GM18508 (cell line): Measurements from ENCODE around the gene PPP1R9A.
"Not testable (repeated sequence)": the region's sequence is repeated elsewhere in the genome, so short reads cannot be mapped to it uniquely, and the experiment has no call there.

Source experiments
- ATAC-seq: cut with Tn5 transposase; IDR thresholded peaks from one replicate; pipeline ENCODE4 v1.9.1; 2021; ENCODE audit warnings: moderate number of reproducible peaks; ENCODE audit not compliant: insufficient read depth, unreplicated experiment

Gene PPP1R9A

DNA sequence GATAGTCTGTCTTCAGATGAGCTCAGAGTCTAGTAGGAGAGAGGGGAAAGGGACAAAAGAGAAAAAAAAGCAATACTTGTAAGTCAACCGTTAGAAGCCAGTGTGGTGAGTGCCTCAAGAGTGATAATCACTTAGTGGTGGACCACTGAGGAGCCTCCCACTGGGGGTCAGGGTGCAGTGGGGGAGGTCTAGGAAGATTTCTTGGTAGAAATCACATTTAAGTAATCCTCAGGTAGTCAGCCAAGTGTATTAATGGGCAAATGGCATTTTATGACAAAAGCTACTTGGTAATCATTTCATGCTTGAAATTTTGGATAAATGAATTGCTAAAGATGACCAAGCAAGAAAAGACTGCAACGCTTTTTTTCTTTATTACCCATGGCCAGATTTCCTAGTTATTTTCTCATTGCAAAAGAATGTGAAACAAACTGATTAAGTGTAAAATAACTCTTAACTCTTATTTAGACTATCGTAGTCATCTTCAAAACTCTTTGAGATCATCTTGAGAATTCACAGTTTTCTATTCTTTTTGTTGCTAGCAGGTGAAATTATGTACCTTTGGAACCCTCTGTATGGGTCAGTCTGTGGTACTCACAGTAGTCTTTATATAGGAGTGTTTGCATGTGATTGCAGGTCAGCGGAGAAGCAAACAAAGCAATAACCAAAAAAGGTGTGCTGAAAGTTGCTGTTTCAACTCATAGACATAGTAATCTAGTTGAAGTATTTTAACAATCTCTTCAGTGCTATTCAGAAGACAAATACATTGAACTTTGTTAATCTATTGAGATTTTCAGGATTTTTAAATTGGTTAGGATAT, 63.9 kb downstream of the PPP1R9A start:
- ATAC-seq = no peak

DNA sequence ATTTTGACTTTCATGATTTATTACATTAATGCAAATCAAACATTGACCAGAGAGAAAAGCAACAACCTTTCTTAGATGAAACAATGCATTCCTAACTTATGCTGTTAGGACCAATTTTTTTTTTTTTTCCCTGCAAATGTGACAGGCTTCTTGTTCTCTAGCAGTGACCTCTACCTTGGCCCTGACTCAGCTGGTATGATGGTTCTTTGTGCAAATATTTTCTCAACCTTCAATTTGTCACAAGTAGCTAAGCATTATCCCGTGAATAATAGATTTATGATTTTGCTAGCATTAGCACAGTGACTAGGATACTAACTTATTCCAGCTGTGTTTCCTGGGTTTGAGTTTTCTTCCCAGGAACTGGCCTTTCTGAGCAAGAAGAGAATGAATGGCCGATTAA, 64.9 kb downstream of the PPP1R9A start:
- no peak for ATAC-seq

DNA sequence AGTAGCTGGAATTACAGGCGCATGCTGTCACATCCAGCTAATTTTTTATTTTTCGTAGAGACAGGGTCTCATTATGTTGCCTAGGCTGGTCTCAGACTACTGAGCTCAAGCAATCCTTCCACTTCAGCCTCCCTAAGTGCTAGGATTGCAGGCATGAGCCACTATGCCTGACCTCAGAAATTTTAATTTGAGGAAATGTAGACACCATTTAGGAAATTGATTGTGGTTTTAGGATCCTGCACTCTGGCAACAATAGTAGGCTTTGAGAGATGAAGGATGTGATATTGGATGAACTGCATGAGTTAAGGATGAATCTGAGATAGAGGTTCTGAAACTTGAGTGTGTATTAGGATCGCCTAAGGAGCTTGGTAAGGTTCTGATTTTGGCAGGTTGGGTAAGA, 66.5 kb downstream of the PPP1R9A start:
- no peak for ATAC-seq

DNA sequence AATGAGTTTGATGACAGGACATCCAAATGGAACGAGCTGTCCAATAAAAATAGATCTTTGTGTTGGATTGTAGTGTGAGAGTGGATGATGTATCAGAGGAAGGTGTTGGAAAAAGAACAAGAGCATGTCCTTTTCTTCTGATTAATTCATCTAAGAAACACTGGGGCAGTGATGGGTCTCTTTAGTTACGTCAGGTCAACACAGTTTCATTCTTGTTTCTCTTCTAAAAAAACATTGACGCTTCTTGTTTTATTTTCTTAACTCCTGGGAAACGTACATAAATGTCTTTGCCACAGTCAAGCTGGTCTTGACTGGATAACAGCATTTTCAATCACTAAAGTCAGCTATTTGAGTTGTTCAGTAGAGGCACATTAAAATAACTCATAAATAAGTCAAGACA, 67.0 kb downstream of the PPP1R9A start:
- ATAC-seq = no peak

DNA sequence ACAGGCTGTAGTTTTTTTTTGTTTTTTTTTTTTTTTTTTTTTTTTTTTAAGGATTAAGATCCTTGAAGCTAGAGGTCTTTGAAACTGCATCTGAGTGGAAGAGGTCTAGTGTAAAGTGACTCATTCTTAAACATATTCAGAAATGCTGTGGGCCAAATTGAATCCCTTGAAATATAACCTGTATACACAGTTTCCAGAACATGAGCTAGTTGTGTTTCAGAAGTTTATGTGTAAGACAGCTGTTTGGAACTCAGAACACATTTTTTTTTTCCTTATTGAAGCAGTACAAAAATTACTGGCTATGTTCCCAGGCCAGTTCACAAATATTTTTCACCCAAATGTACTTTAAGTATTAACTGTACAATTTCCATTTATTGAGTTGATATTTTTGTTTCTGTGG, 67.9 kb downstream of the PPP1R9A start:
- no peak for ATAC-seq

DNA sequence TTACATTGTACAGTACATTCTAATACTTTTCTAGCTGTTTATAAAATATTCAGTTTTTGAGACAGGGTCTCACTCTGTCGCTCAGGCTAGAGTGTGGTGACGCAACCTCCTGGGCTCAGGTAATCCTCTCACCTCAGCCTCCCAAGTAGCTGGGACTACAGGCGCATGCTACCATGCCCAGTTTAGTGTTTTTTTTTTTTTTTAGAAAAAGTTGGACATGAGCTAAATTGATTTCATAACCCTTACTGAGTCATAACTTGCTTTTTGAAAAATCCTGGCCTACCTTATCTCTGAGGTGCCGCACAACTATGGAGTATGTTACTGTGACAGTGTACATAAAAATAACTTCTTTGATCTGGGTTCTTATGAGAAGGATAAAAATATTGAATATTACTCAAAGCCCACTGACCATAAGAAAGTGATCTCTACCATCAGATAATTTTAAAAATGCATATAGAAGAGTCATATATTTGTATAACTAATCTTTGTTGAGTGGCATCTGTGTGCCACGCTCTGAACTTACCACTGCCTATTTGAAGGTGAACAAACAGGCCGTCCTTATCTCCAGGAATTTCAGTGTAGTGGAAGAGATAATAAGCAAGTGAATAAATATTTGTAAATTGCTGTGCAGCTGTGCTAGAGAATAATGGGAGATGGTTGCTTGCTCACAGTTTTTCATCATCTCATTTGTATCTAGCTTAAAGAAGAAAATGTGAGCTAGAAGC, 73.2 kb downstream of the PPP1R9A start:
- no peak for ATAC-seq

DNA sequence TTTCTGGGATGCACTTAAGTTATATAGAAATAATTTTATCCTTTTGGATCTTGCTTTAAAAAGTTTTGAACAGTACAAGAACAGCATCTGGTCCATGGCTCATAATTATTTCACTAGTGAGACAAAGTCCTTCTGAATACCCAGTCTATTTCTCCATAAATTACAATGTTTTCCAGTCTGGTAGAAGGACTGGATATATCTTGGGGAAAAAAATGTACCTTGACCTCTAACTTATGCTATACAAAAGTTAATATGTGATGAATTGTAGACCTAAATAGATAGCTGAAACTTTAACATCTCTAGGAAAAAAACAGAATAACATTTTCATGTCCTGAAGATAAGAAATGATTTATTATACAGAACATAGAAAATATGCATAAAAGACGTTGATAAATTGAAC, 88.5 kb downstream of the PPP1R9A start:
- ATAC-seq = no peak

DNA sequence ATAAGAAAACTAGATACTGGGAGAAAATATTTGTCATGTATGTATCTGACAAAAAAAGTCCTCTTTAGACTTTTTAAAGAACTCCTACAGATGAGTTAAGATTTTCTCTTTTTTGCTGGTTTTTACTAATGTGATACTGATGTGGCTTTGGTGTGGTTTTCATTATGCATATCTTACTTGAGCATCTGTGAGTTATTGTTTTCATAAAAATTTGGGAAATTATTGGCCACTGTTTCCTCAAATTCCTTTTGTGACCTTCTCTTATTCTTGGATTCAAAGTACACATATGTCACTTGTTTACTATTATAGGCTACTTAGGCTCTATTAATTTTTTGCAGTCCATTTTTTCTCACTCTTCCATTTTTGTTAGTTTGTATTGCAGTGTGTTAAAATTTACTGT, 89.0 kb downstream of the PPP1R9A start:
- ATAC-seq = no peak

DNA sequence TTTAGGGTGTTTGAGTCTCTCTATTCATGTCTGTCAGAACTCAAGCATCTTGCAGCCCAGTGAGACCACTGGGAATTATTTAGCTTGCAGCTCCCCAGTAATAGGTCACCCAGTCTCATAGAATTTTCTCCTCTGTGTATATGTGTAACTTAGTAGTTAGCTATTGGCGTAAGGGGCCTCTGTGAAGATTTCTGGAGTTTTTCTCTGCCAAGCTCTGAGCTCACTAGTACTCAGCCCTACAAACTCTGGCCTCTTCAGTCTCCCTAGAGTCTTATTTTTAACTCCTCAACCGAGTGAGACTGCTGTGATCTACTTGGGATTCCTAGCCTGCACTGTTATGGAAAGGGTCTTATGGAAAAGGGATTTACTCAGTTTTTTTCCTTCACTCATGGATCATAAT, 90.2 kb downstream of the PPP1R9A start:
- no peak for ATAC-seq

DNA sequence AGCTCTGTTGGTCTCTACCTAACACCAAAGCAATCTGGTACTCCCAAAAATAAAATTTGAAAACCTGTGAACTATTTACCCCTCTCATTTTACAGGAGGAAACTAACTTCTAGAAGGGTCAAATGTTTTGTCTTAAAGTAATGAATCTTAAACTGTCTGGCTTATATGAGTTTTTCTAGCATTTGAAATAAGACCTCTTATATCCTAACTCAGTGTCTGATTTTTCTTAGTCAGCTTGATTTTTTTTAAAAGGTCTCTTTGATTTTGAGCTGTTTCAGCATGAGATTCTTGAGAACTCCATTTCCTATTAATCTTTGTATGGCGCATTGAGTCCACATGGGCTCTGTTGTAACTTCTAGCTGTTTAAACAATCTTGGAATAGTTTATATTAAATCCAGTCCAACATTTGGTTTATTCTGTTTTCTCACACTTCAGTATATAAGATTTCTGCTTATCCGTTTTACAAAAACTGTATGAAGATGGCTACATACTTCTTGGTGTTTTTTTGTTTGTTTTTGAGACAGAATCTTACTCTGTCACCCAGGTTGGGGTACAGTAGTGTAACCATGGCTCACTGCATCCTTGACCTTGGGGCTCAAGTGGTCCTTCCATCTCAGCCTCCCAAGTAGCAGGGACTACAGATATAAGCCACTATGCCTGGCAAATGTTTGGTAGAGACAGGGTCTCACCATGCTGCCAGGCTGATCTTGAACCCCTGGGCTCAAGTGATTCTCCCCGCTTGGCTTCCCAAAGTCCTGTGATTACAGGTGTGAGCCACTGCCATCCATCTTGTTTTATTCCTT, 91.1 kb downstream of the PPP1R9A start:
- no peak for ATAC-seq

DNA sequence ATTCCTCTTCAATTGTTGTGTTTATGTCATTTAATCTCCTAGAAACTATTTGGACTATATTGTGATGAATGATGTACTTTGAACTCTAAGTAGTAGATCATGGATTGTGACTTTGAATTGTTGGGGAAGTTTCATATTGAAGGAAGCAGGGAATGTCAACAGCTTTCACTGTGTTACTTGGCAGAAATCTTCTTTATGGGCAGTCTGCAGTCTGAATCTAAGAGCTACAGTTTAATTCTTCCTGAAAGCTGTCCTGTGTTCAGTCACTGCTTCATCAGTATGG, 91.6 kb downstream of the PPP1R9A start:
- ATAC-seq = no peak

DNA sequence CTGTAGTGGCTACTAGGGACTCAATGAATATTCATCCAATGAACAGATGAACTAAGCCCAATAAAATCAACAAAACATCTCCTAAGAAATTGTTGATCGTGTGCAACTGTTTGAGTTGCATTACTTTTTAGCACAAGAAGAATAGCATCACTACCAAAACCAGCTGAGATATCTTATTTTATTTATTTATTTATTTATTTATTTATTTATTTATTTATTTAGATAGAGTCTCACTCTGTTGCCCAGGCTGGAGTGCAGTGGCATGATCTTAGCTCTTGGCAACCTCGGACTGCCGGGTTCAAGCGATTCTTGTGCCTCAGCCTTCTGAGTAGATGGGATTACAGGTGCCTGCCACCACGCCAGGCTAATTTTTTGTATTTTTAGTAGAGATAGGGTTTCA, 92.2 kb downstream of the PPP1R9A start:
- not testable (repeated sequence) for ATAC-seq

DNA sequence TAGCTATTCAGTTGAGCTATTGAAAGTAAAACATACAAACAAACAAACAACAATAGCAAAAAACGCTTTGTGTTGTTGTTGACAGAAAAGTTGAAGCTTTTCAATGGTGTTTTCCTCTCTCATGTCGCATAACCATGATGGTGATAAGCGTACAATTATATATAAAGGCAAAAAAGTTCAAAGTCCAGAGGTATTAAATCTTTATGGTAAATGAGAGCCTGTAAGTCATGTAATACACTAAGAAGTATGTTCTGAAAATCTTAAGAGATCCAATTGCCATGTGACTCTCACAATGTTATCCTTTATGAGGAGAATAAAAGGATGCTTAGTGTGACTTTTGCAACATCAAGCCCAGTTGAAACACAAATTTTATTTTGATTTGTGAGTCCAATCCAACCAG, 93.9 kb downstream of the PPP1R9A start:
- ATAC-seq = no peak

DNA sequence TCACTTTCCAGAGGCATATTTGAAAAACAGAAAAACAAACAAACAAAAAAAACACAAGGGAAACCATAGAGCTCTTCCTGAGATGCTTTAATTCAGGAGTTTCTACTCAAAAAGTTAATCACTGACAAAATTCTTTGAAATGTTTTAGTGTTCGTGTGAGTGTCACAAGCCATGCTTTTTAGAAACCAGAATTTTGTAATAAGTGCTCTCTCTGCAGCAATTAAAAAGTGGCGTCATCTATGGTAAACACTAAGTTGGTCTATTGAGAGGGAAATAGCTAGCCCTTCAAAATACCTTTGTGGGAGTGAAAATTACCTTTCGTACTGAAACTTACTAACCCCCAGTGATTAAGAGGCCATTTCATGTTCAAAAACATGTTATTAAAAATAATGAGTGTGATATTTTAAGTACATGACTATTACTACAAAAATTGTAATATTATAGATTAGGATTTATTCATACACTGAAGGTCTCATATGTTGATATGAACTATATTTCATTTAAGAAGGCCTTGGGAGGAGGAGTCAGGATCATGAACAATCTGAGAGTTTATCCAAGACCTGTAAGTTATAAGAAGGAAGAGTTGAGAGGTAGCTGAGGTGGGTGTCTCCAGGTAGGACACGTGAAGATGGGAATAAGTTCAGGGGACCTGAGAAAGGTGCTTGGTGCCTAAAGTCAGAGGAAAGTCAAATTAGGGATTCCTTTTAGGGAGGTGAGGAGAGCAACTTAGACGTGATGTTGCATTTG, 94.6 kb downstream of the PPP1R9A start:
- ATAC-seq = no peak

DNA sequence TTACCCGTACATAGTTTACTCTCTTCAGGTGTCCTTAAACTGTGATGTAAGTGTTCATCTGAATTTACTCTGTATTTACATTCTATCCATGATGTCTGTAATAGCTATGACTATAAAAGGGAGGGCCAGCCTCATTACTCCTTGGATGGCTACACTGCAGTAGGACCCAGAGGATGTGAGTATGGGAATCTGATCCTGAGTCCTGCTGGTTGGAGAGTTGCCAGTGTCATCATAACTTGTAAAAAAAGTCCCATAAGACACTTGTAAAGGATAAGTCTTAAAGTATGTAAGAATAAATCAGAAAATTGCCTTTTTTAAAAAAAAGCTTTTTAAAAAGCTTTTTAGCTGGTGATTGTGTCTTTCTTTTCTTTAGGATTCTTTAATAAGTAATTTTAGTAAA, 95.4 kb downstream of the PPP1R9A start:
- no peak for ATAC-seq

DNA sequence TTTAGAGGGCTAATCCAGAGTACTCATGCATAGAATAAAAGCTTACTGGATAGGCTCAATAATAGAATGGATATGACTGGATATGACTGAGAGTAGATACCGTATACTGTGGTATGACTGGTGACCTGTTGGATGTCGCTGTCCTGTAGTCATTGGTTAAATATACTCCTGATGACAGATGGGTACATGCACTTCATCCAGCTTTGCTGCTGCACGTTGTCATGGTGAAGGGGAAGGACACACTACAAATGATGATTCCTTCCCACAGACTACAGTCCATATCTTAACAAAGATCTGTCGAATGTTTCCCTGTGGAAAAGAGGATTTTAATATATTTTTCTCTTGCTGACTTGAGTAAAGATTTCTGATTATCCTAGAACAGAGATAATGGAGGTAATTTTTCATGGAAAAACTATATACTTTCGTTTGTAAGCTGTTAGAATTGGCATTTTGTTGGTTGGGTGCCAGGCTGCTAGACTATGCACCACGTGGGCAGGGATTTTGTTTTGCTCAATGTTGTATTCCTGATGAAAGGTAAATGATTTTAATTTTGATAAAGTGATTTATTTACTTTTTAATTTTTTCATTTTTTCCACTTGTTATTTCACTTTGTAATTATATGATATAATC, 97.3 kb downstream of the PPP1R9A start:
- ATAC-seq = no peak

DNA sequence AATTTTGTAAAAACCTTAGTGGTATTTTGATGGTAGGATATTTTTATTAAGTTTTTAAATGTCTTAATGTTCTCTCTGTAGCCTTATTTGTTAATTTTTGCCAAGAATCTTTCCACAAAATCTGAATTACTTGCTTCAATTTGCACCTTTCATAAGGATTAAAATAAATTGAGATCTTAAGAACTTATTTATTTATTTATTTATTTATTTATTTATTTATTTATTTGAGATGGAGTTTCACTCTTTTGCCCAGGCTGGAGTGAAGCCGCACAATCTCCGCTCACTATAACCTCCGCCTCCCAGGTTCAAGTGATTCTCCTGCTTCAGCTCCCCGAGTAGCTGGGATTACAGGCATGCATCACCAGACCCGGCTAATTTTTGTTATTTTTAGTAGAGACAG, 98.6 kb downstream of the PPP1R9A start:
- no peak for ATAC-seq

DNA sequence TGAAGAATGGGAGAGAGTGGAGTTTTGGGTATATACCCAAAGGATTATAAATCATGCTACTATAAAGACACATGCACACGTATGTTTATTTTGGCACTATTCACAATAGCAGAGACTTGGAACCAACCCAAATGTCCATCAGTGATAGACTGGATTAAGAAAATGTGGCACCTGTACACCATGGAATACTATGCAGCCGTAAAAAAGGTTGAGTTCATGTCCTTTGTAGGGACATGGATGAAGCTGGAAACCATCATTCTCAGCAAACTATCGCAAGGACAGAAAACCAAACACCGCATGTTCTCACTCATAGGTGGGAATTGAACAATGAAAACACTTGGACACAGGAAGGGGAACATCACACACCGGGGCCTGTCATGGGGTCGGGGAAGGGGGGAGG, 101.4 kb downstream of the PPP1R9A start:
- ATAC-seq = not testable (repeated sequence)

DNA sequence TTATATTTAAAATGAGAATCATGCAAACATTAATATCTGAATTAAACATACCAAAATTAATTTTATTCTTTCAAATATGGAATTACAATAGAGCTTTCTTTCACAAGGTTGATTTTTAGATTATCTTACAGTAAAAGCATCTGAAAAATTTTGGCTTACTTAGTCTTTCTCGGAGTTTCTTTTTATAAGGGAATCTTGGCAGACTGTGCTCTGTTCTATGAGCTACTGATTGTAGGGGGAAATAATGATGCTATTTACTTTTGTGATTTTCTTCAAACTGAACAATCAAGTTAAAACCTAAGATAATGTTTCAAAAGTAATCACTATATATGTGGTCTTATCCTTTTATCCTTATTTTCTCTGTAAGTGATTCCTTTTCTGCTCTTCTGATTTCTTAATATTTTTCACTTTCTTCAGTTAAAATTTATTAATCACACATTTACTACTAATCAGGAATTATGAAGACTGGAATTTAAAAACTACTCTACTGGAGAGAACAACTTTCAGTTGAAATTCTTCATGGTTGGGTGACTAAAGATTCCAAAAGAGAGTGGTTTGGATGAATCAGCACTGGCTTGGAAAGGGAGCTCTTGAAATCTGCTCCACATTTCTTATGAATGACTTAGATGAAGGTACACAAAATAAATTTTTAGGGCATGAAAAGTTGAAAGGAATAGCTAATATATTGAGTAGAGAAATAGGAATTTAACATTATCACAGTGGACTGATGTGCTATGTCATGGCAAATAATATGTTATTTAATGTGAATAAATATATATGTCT, 103.9 kb downstream of the PPP1R9A start:
- no peak for ATAC-seq
